GM18870 (cell line): ENCODE results near the gene PLTP.
"Not testable (repeated sequence)": the region's sequence is repeated elsewhere in the genome, so short reads cannot be mapped to it uniquely, and the experiment has no call there.

Experiments used
- ATAC-seq: cut with Tn5 transposase; IDR thresholded peaks from one replicate; pipeline ENCODE4 v1.9.1; 2021; ENCODE audit warnings: moderate library complexity; ENCODE audit not compliant: unreplicated experiment

The PLTP gene

GRCh38 chr20:45901332-45901731 is 10.6 kb downstream of the PLTP start:
- ATAC-seq: not testable (repeated sequence)

- no peak for ATAC-seq
Observed at GRCh38 chr20:45899046-45899835, 12.7 kb downstream of the PLTP start.

- ATAC-seq: no peak
Observed at GRCh38 chr20:45898285-45898684, 13.7 kb downstream of the PLTP start.

- no peak for ATAC-seq
Observed at GRCh38 chr20:45897692-45898091, 14.3 kb downstream of the PLTP start.

GRCh38 chr20:45897289-45897688 is 14.7 kb downstream of the PLTP start:
- ATAC-seq: no peak

- no peak for ATAC-seq
Observed at GRCh38 chr20:45896641-45897161, 15.3 kb downstream of the PLTP start.

- no peak for ATAC-seq
Observed at GRCh38 chr20:45894797-45895196, 17.2 kb downstream of the PLTP start.

- no peak for ATAC-seq
Observed at GRCh38 chr20:45893831-45894230, 18.1 kb downstream of the PLTP start.

- ATAC-seq: no peak
Observed at GRCh38 chr20:45892828-45893500, 19.0 kb downstream of the PLTP start.

GRCh38 chr20:45892049-45892825 is 19.7 kb downstream of the PLTP start:
- ATAC-seq: no peak

- ATAC-seq: peak; percentile 54
Observed at GRCh38 chr20:45890985-45891983, 20.7 kb downstream of the PLTP start, which contains the start of the genes CTSA and NEURL2. Gene CTSA (plus strand): TSS chr20:45891335. CDS start chr20:45891569, 234 bp downstream. Gene NEURL2 (minus strand): TSS chr20:45891208. CDS start chr20:45890991, 217 bp downstream.

GRCh38 chr20:45890077-45890984 is 21.6 kb downstream of the PLTP start:
- peak; percentile 8 for ATAC-seq

- ATAC-seq: no peak
Observed at GRCh38 chr20:45888681-45889080, 23.3 kb downstream of the PLTP start.

GRCh38 chr20:45887346-45887715 is 24.6 kb downstream of the PLTP start, which contains the start of gene SPATA25:
Gene SPATA25 (minus strand): TSS chr20:45887622. CDS start chr20:45887590, 32 bp downstream.
- ATAC-seq: no peak

- ATAC-seq: no peak
Observed at GRCh38 chr20:45886590-45887345, 25.2 kb downstream of the PLTP start.

- ATAC-seq: no peak
Observed at GRCh38 chr20:45883100-45883469, 28.9 kb downstream of the PLTP start.

GRCh38 chr20:45882469-45883099 is 29.4 kb downstream of the PLTP start:
- ATAC-seq: no peak
